H1 (cell line): ENCODE measurements around the gene GSG1L. TPM values are rescaled to one million over a fixed set of nuclear protein-coding genes. Genes with fewer than 3 reads are reported as not detected.

Experiments
- BACH1 ChIP-seq: IDR thresholded peaks from 2 replicates; pipeline ENCODE4 v1.6.1; 2012; ENCODE audit warnings: low read length, improper control_type of control experiment
- RAD21 ChIP-seq, 2 experiments: IDR thresholded peaks in 1 of 2; conservative IDR thresholded peaks in 1 of 2; 2 replicates each; pipeline ENCODE4 v1.6.1; 2011; ENCODE audit warnings: low read depth in 2 of 2, low read length in 2 of 2, improper control_type of control experiment in 1 of 2, inconsistent platforms in 1 of 2, mild to moderate bottlenecking in 1 of 2, moderate library complexity in 1 of 2
- polyA plus RNA-seq, 7 experiments: library from polyadenylated mRNA; depleted of rRNA in 3 of 7; stranded (reverse) in 5 of 7; unstranded in 2 of 7; fragments of >200 nt in 5 of 7; fragments of 200-250 nt in 2 of 7; gene quantifications; 1 replicate in 5 of 7; 2 replicates in 1 of 7; 4 replicates in 1 of 7; pipeline versions ENCODE4 v1.2.1 to v1.2.3, GENCODE V29; 2011 to 2013; ENCODE audit warnings: missing spikeins in 2 of 7, mixed read lengths in 2 of 7
- total RNA-seq: library from RNA; stranded (reverse); fragmentation: NEBNext Ultra II Directional; extraction: Animal tissue kit (Norgen Biotek cat#: 25700); gene quantifications from 2 replicates; pipeline ENCODE4 v1.2.1, GENCODE V29; 2021
- TF ChIP-seq, protein P1 (sequence below): fragments of 300-600 bp; sonication (generic); IDR thresholded peaks from 2 replicates; pipeline ENCODE4 v1.7.1; 2012; ENCODE audit warnings: low read length, moderate library complexity, mild to moderate bottlenecking, inconsistent platforms; ENCODE audit not compliant: insufficient replicate concordance
- TF ChIP-seq, protein P2 (sequence below), 3 experiments: IDR thresholded peaks; 1 replicate in 2 of 3; 2 replicates in 1 of 3; pipeline versions ENCODE4 v1.5.1 to v1.6.1; 2011; ENCODE audit warnings: low read length in 3 of 3, mild to moderate bottlenecking in 3 of 3, inconsistent platforms in 2 of 3, low read depth in 1 of 3, moderate library complexity in 1 of 3; ENCODE audit not compliant: insufficient read depth in 1 of 3; ENCODE audit errors: control extremely low read depth in 1 of 3
- TF ChIP-seq, protein P3 (sequence below): IDR thresholded peaks from 2 replicates; pipeline ENCODE4 v1.6.1; 2011; ENCODE audit warnings: low read length, improper control_type of control experiment

Gene GSG1L
- total and polyA plus RNA-seq, 2 of the 8 experiments (the other 6 are each of a cell fraction or from before 2014, with no cell fraction given): 0.71 to 1.1 TPM

DNA sequence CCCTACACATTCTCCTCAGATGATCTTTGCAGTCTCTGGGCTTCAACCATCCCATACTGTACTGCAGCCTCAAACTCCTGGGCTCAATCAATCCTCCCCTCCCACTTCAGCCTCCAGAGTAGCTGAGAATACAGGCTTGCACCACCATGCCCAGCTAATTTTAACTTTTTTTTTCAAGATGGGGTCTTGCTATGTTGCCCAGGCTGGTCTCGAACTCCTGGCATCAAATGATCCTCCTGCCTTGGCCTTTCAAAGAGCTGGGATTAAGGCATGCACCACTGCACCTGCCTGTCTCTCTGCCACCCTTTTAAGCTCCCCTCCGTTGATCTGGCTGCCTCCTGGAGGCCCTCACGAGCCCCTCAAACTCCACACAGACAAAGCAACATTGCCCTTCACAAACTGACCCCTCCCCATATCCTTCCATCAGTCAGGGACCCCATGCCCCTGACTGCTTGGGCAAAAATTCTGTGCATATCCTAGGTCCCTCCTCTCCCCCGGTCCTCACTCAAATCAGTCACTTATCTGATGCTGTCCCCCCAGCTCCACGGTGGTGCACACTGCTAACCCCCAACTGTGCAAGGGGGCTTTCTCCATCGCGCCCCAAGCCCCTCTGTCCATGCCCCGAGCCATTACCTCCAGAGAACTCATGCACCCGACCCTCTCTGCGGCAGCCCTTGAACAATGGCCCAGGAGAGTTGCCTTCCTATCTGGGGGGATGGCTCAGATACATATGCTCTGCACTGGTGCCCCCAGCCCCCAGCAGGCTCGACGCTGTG, 260.7 kb downstream of the GSG1L start (continued):
- TF ChIP-seq, protein P1, sequence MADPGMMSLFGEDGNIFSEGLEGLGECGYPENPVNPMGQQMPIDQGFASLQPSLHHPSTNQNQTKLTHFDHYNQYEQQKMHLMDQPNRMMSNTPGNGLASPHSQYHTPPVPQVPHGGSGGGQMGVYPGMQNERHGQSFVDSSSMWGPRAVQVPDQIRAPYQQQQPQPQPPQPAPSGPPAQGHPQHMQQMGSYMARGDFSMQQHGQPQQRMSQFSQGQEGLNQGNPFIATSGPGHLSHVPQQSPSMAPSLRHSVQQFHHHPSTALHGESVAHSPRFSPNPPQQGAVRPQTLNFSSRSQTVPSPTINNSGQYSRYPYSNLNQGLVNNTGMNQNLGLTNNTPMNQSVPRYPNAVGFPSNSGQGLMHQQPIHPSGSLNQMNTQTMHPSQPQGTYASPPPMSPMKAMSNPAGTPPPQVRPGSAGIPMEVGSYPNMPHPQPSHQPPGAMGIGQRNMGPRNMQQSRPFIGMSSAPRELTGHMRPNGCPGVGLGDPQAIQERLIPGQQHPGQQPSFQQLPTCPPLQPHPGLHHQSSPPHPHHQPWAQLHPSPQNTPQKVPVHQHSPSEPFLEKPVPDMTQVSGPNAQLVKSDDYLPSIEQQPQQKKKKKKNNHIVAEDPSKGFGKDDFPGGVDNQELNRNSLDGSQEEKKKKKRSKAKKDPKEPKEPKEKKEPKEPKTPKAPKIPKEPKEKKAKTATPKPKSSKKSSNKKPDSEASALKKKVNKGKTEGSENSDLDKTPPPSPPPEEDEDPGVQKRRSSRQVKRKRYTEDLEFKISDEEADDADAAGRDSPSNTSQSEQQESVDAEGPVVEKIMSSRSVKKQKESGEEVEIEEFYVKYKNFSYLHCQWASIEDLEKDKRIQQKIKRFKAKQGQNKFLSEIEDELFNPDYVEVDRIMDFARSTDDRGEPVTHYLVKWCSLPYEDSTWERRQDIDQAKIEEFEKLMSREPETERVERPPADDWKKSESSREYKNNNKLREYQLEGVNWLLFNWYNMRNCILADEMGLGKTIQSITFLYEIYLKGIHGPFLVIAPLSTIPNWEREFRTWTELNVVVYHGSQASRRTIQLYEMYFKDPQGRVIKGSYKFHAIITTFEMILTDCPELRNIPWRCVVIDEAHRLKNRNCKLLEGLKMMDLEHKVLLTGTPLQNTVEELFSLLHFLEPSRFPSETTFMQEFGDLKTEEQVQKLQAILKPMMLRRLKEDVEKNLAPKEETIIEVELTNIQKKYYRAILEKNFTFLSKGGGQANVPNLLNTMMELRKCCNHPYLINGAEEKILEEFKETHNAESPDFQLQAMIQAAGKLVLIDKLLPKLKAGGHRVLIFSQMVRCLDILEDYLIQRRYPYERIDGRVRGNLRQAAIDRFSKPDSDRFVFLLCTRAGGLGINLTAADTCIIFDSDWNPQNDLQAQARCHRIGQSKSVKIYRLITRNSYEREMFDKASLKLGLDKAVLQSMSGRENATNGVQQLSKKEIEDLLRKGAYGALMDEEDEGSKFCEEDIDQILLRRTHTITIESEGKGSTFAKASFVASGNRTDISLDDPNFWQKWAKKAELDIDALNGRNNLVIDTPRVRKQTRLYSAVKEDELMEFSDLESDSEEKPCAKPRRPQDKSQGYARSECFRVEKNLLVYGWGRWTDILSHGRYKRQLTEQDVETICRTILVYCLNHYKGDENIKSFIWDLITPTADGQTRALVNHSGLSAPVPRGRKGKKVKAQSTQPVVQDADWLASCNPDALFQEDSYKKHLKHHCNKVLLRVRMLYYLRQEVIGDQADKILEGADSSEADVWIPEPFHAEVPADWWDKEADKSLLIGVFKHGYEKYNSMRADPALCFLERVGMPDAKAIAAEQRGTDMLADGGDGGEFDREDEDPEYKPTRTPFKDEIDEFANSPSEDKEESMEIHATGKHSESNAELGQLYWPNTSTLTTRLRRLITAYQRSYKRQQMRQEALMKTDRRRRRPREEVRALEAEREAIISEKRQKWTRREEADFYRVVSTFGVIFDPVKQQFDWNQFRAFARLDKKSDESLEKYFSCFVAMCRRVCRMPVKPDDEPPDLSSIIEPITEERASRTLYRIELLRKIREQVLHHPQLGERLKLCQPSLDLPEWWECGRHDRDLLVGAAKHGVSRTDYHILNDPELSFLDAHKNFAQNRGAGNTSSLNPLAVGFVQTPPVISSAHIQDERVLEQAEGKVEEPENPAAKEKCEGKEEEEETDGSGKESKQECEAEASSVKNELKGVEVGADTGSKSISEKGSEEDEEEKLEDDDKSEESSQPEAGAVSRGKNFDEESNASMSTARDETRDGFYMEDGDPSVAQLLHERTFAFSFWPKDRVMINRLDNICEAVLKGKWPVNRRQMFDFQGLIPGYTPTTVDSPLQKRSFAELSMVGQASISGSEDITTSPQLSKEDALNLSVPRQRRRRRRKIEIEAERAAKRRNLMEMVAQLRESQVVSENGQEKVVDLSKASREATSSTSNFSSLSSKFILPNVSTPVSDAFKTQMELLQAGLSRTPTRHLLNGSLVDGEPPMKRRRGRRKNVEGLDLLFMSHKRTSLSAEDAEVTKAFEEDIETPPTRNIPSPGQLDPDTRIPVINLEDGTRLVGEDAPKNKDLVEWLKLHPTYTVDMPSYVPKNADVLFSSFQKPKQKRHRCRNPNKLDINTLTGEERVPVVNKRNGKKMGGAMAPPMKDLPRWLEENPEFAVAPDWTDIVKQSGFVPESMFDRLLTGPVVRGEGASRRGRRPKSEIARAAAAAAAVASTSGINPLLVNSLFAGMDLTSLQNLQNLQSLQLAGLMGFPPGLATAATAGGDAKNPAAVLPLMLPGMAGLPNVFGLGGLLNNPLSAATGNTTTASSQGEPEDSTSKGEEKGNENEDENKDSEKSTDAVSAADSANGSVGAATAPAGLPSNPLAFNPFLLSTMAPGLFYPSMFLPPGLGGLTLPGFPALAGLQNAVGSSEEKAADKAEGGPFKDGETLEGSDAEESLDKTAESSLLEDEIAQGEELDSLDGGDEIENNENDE: no peak
- TF ChIP-seq, protein P2, sequence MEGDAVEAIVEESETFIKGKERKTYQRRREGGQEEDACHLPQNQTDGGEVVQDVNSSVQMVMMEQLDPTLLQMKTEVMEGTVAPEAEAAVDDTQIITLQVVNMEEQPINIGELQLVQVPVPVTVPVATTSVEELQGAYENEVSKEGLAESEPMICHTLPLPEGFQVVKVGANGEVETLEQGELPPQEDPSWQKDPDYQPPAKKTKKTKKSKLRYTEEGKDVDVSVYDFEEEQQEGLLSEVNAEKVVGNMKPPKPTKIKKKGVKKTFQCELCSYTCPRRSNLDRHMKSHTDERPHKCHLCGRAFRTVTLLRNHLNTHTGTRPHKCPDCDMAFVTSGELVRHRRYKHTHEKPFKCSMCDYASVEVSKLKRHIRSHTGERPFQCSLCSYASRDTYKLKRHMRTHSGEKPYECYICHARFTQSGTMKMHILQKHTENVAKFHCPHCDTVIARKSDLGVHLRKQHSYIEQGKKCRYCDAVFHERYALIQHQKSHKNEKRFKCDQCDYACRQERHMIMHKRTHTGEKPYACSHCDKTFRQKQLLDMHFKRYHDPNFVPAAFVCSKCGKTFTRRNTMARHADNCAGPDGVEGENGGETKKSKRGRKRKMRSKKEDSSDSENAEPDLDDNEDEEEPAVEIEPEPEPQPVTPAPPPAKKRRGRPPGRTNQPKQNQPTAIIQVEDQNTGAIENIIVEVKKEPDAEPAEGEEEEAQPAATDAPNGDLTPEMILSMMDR (IDR thresholded peaks at IDR 0.05; ENCODE audit: control extremely low read depth in 1 of 3, insufficient read depth in 1 of 3, low read depth in 1 of 3, low read length in 3 of 3): no peak
- TF ChIP-seq RAD21 (IDR thresholded peaks at IDR 0.05 in 1 of 2, conservative IDR thresholded peaks at IDR 0.05 in 1 of 2; ENCODE audit: low read depth in 2 of 2, low read length in 2 of 2) (no peak), BACH1 (no peak)
- TF ChIP-seq, protein P3, sequence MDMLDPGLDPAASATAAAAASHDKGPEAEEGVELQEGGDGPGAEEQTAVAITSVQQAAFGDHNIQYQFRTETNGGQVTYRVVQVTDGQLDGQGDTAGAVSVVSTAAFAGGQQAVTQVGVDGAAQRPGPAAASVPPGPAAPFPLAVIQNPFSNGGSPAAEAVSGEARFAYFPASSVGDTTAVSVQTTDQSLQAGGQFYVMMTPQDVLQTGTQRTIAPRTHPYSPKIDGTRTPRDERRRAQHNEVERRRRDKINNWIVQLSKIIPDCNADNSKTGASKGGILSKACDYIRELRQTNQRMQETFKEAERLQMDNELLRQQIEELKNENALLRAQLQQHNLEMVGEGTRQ: no peak
